GM19463 (cell line): Measurements from ENCODE around the gene CCDC167.

Experiments
- ATAC-seq: cut with Tn5 transposase; IDR thresholded peaks from one replicate; pipeline ENCODE4 v1.9.1; 2021; ENCODE audit warnings: mild to moderate bottlenecking, moderate library complexity; ENCODE audit not compliant: unreplicated experiment

CCDC167 gene

DNA sequence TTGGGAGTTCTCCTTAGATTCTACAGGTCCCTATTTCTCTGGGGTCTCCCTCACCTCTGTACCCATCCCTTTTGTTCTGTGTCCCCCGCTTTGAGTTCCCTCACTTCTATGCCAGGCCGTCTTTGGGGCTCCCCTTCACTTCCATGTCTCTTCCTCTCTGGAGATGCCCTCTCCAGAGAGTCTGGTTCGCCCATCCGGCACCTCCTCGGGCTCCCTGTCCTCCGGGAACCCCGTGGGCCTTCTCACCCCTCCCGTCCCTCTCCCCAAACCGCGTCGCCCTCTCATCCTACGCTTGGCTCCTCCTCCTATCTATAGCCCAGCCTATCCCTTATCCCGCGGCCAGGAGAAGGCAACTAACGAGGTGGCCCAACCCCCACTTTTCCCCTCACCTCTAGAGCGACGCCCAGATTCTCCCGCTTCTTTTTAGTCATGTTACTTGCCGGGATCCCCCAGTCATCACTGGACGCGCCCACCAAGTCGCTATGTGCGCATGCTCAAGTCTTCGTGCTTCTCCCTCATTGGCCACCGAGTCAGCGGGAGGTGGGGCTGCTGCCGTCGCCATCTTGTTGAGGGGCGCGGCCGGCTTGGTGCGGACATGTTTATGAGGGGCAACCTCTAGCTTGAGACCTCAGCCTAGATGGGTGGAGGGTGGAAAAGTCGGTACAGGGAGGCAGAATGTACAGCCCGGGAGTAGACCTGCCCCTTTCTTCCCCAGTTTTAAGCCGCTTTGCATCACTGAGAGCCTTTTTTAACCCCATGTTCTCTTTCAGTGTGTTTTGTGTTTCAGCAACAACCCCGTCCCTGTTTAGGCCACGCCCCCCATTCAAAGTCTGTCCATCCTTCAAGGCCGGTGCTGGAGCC lies at the start of gene CCDC167:
Gene CCDC167, minus strand, starts transcription at position 461 of the 861 bp plus-strand sequence. Its CDS starts 30 bp downstream, at position 431.
- ATAC-seq: peak; percentile 83

GRCh38 chr6:37549154-37549553 lies 49.5 kb upstream of the CCDC167 start:
- no peak for ATAC-seq

DNA sequence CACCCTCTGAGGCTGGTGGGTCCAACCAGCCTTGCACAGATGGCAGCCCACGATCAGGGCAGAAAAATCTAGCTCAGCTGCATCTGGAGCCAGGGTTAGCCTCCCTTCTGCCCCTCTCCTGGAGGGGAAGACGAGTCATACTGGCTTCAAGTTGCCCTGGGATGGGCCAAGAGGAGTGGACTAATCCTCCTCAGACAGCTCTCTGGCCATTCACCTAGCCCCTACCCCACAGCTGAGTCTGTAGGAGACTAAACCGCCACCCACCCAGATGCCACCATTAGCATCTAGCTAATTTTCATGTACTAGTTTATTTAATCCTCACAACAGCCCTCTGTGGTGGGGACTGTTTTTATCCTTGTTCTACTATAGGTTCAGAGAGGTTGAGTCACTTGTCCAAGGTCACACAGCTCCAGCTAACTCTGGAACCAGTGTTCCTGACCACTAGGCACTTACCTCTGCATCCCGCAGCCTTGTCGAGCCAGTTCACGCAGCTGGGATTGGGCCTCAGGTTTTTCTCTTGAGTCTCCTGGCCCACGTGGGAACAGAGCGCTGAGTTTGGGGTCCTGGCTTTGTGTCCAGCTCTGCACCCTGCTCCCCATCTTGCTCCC lies 48.5 kb upstream of the CCDC167 start:
- ATAC-seq: no peak

DNA sequence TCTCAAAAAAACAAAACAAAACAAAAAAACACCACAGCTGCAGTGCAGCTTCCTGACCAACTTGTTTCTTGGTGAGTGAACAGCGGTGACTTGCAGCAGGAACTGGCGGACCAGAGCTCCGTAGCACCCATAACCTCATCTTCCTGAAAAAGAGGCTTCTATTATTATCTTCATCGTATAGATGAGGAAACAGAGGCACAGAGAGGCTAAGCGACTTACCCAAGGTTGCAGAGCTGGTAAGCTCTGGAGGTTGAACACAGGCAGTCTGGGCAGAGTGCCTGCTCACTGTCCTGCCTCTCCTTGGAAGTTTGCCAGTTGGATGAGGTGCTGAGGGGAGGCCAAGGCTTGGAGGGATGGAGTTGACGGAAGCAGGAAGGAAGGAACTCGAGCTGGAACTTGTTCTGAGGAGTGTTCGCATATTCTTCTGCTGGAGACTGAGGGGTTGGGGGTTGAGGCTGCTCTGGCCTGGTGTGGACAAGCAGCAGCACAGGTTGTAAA lies 47.9 kb upstream of the CCDC167 start:
- no peak for ATAC-seq

DNA sequence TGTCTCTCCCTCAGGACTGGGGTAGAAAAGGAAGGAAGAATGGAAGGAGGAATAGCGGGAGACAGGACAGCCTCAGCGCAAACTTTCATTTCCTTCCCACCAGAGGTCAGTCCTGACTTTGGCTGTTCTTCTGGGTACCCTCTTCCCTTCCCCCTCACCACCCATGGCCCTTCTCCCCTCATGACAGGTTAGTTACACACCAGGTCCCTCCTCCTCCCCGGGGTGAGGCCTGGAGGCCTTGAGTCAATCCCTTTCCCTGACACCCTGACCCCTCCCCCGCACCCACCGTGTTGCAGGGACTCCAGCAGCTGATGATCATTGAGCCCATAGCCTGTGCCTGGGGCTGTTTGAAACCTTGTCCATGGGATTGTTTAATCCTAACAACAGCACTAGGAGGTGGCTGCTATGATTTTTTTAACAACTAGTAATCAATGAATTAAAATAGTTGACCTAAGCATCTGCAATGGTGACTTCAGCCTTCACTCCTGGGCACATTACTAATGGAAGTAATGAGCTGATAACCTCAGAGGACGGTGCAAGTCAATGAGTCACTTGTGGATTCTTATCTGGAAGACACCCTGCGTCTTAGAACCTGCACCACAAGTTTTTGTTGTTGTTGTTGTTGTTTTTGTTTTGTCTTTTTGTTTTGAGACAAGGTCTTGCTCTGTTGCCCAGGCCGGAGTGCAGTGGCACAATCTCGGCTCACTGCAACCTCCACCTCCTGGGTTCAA lies 46.6 kb upstream of the CCDC167 start:
- ATAC-seq: no peak

GRCh38 chr6:37544530-37544929 lies 44.8 kb upstream of the CCDC167 start:
- ATAC-seq: no peak

DNA sequence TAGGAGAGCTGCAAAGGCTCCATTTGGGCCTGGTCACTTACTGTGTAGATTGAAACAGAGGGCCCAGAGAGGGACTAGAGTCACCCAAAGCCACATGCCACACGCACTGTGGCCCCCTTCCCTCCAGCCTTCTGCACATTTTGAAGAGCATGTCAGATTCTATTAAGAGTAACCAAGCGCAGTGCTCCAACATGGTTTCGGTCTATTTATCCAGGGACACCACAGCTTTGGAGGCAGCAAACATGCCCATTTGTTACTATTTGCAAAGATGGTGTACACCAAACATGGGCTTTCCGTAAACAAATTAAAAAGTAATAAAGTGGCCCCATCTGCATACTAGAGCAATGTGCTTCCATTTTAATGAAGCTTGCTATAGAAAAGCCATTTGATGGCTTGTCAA lies 43.7 kb upstream of the CCDC167 start:
- no peak for ATAC-seq

DNA sequence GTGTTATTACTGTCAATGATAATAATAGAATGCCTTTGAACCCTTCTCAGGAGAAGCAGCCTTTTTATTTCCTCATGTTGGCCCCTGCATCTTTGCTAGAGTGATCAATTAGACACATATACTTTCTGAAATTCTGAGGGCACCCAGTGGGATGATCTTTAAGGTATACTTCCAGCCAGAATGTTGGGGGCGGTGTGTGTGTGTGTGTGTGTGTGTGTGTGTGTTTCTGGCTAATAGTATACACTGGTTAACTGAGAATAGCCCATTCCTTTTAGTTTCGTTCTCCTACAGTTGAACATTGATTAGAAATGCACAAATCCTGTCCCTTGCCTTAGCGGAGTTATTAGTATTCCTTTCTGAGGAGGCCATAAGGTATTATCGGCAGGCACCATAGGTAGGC lies 41.7 kb upstream of the CCDC167 start:
- no peak for ATAC-seq

GRCh38 chr6:37540390-37540789 lies 40.7 kb upstream of the CCDC167 start:
- ATAC-seq: no peak

DNA sequence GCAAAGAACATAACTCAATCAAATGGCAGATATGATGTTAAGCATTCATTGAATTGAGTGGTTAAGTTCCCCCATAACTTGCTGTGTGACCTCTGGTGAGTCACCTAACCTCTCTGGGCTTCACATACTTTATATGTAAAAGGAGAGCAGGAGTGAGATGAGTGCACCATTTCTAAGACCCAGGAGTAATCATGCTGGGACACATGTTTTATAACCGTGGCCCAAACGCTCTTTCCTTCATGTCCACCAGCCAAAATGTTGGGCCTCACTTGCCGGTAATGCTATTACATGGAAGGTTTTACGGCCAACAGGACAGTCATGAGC lies 40.3 kb upstream of the CCDC167 start:
- ATAC-seq: no peak

DNA sequence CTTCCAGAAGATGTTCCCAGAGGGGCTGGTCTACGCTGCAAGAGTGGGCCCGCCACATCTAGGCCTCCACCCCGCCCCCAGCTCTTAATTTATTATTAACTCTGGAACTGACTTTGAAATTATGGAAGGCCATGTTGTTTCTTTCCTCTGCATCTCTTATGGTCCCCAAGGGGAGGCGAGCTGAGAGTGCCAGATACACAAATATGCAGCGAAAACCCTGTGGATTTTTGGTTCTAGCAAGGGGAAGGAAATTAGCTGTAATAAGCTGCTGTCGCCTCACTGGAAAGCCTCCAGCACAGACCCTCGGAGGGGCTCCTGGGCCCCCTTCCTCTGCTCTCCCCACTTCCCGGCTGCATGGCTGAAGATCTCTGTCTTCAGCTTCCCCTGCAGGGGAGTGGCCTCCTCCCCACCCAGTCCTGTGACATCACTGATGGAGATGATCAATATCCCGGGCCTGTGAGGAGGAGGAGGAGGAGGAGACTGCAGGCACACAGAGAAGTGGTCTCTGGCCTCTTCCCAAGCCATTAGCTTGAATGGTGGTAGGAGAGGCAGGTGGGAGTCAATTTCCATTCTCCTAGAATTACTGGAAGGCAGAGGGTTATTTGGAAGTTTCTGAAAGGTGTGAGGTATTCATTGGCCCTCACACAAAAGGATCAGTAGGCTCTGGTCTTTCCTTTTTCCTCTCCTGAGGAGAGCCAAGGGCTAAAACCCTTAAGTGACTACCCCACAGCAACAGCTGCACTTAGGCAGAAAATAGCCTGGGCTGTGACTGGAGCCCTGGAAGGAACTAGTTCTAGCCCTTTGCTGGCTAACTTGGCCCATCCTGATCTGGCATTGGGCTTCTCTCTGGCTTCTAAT lies 39.7 kb upstream of the CCDC167 start:
- ATAC-seq: no peak

GRCh38 chr6:37538107-37538506 lies 38.4 kb upstream of the CCDC167 start:
- no peak for ATAC-seq

DNA sequence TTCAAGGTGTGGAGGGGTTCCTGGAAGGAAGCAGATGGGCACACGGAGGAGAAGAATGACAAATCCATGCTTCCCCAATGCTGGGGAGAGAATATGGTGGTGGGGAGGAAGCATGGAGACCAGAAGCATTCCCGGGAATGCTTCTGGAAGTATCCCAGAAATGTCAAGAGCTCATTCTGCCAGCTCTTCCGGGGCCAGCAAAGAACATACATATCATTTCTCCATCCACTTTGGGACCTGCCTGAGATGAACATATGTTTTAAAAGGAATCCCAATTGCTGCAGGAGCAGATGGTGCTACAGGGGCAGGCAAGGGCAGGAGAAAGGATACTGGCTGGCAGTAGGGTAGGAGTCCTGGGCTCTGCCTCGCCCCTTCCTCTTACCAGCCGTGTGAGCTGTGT lies 37.9 kb upstream of the CCDC167 start:
- no peak for ATAC-seq

DNA sequence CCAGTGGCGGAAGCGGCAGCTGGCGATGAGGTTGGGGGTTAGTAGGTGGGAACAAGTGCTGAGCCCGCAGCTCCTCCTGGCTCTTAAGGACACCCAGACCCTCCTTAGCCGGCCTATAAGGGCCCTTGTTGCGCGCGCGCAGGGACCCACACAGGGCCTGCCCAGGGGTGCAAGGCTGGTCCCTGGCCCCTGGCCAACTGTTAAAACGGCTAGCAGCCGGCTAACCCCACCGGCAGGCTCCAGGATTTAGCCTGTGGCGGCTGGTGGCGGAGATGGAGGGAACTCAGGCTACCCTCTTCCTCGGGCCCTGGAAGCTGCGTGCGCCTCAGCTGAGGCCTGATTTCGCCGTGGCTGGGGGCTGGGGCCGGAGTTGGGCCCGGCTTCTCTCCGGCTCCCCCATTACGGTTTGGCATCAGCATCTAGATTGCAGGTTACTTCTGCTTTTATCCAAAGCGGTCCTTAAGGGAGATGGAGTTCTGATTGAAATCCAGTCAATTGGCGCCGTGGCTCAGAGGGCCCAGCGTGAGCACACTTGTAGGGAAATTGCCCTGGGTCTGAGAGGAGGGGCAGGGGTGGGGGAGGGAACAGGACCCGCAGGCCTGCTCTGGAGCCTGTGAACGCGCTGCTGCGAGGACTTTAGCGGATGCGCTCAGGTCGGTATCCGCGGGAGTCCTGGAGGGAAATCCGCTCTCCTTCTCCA lies 36.9 kb upstream of the CCDC167 start:
- no peak for ATAC-seq

- ATAC-seq: no peak
Measured at GRCh38 chr6:37535759-37536490, 36.2 kb upstream of the CCDC167 start.

GRCh38 chr6:37535428-37535758 lies 35.7 kb upstream of the CCDC167 start:
- no peak for ATAC-seq

DNA sequence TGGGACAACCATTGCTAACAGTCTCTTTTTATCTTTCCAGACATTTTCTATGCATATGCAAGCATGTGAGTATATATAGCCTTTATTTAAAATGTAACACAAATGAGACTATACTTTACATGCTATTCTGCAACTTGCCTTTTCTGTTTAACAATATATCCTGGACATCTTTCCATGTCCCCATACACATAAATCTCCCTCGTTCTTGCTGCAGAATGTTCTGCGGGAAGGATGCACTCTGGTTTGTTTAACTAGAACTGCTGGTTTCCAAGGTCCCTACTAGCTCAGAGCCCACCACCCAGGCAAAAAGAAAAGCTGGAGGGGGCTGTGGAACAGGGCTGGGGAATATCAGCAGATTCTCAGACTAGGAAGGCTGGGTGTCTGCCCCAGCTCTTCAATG lies 35.2 kb upstream of the CCDC167 start:
- no peak for ATAC-seq

GRCh38 chr6:37532122-37532521 lies 32.4 kb upstream of the CCDC167 start:
- no peak for ATAC-seq

GRCh38 chr6:37531437-37532036 lies 31.8 kb upstream of the CCDC167 start:
- no peak for ATAC-seq
